Adrenal gland (tissue), 12 donors: ENCODE results near the gene ZGRF1. TPM values are rescaled to one million over a fixed set of nuclear protein-coding genes. Genes with fewer than 3 reads are reported as not detected.

Source experiments
- DNase-seq, 7 donors: peaks; one replicate each; pipeline ENCODE4 v3.0.0-alpha.2; 2019 to 2020
- H3K27ac ChIP-seq, 5 donors: fragments of 200-600 bp; sonication (generic) in 4 of 5; 1 replicate in 3 of 5; 2 replicates in 2 of 5; pipeline versions ENCODE4 v1.5.1 to v1.8.0; 2016 to 2020; ENCODE audit warnings: mild to moderate bottlenecking in 1 of 5
- H3K27me3 ChIP-seq: fragments of 200-600 bp; 2 replicates; pipeline ENCODE4 v1.8.0; 2021
- H3K36me3 ChIP-seq, 2 donors: fragments of 200-600 bp; replicated peaks in 1 of 2; 1 replicate in 1 of 2; 2 replicates in 1 of 2; pipeline versions ENCODE4 v1.5.1 to v1.8.0; 2018 to 2022
- H3K4me1 ChIP-seq, 2 donors: fragments of 200-600 bp; replicated peaks in 1 of 2; 1 replicate in 1 of 2; 2 replicates in 1 of 2; pipeline versions ENCODE4 v1.5.1 to v1.8.0; 2018 to 2021
- H3K4me3 ChIP-seq, 4 donors: fragments of 200-600 bp; sonication (generic) in 3 of 4; one replicate each; pipeline ENCODE4 v1.5.1; 2016 to 2018
- H3K9me3 ChIP-seq, 3 donors: fragments of 200-600 bp; sonication (generic) in 1 of 3; replicated peaks in 1 of 3; 1 replicate in 2 of 3; 2 replicates in 1 of 3; pipeline versions ENCODE4 v1.5.1 to v1.8.0; 2016 to 2021
- CTCF ChIP-seq, 6 experiments: fragments of 450-650 bp in 4 of 6; fragments of 200-600 bp in 2 of 6; sonication (generic) in 1 of 6; IDR thresholded peaks; 1 replicate in 5 of 6; 2 replicates in 1 of 6; pipeline versions ENCODE4 v1.5.1 to v1.8.0; 2016 to 2021; ENCODE audit warnings: antibody characterized with exemption in 6 of 6, mild to moderate bottlenecking in 2 of 6, moderate library complexity in 1 of 6
- POLR2A ChIP-seq, 2 donors: fragments of 450-650 bp; IDR thresholded peaks; one replicate each; pipeline ENCODE4 v1.6.1; 2017; ENCODE audit warnings: antibody characterized with exemption in 2 of 2, mild to moderate bottlenecking in 2 of 2, moderate library complexity in 1 of 2
- WGBS, 4 donors: extraction: QIAGEN DNeasy Blood & Tissue Kit in 2 of 4; methylation state at CpG; one replicate each; pipeline versions ENCODE4 v1.1.5 to v1.1.7; 2013 to 2017; 5-methylcytosine and 5-hydroxymethylcytosine counted together
- intact Hi-C, 2 donors: fragments of 100-400 bp; cut with DNase I; formaldehyde crosslinking; loops; one replicate each; pipeline versions ENCODE4 v1.14.1 to v1.15.0; 2022 to 2023
- polyA plus RNA-seq, 3 donors: library from polyadenylated mRNA; stranded (reverse); fragments of 200-250 nt in 2 of 3; fragments of 350-450 nt in 1 of 3; fragmentation: Illumina TruSeq in 1 of 3; extraction: RNeasy Lipid Tissue Mini Kit (QIAGEN cat#74804) in 1 of 3; gene quantifications; one replicate each; pipeline ENCODE4 v1.2.3, GENCODE V29; 2013 to 2014
- total RNA-seq, 9 donors: library from RNA; depleted of rRNA in 4 of 9; stranded (reverse); fragments of >200 nt in 4 of 9; fragments of 120-200 nt in 1 of 9; fragmentation: NEBNext Ultra II Directional in 1 of 9; extraction: Animal tissue kit (Norgen Biotek cat#: 25700) in 1 of 9; gene quantifications; one replicate each; pipeline versions ENCODE4 v1.1.0 to v1.2.4, GENCODE V29; 2013 to 2023
- donor health status: healthy with polysubstance abuse.
- donor health status: Bipolar disorder and iron deficiency.
- donor health status: DM: yes; HTN: yes; CAD: no.
- donor health status: DM: no; HTN: no; CAD: no.
- donor health status: DM: no; HTN: no; CAD: no.
- donor health status: DM: yes; HTN: yes; CAD: no.

The ZGRF1 gene
- total and polyA plus RNA-seq, 12 donors, result 0.66 to 17.6 (median 2.8) TPM

- 4 to 6% (median 5%) methylated on average over 28 to 46 of the region's 46 CpGs for WGBS, 4 donors
These were observed 127.2 kb downstream of the ZGRF1 start for GRCh38 chr4:112509243-112510141.

GRCh38 chr4:112508356-112508755, 128.4 kb downstream of the ZGRF1 start:
- no peak for TF ChIP-seq CTCF (IDR thresholded peaks at IDR 0.05)
- no peak for TF ChIP-seq POLR2A (IDR thresholded peaks at IDR 0.05)
- 4 to 14% (median 9%) methylated on average over 6 of the region's 6 CpGs for WGBS, 4 donors
- H3K4me3 ChIP-seq, result no peak overlapping the region
- DNase-seq, result no peak
- no peak overlapping the region for H3K27ac ChIP-seq
- no peaks in the 10 kb centered on the region for H3K9me3 ChIP-seq
- H3K27me3 ChIP-seq, result peaks cover 74% of the 10 kb centered on the region
- H3K36me3 ChIP-seq, result no peaks in the 10 kb centered on the region
- intact Hi-C loops, result no loop called here
- peaks cover 6 to 24% of the 10 kb centered on the region in 2 donors for H3K4me1 ChIP-seq

More at GRCh38 chr4:112509243-112510141, 127.2 kb downstream of the ZGRF1 start:
- Histone ChIP-seq H3K4me1 (peaks cover 6 to 24% of the 10 kb centered on the region in 2 donors), H3K36me3 (no peaks in the 10 kb centered on the region), H3K4me3 (peak overlapping the region in 1 of 4 donors; percentile 18), H3K9me3 (no peaks in the 10 kb centered on the region), H3K27me3 (peaks cover 79% of the 10 kb centered on the region), H3K27ac (no peak overlapping the region)
- TF ChIP-seq CTCF (IDR thresholded peaks at IDR 0.05) (no peak), POLR2A (IDR thresholded peaks at IDR 0.05) (no peak)
- intact Hi-C loops, result no loop called here
- no peak for DNase-seq

GRCh38 chr4:112504807-112505206, 131.9 kb downstream of the ZGRF1 start:
- intact Hi-C loops, result no loop called here
- no peaks in the 10 kb centered on the region for H3K9me3 ChIP-seq
- 79 to 81% (median 80%) methylated on average over 4 of the region's 4 CpGs for WGBS, 4 donors
- no peak overlapping the region for H3K4me3 ChIP-seq
- H3K36me3 ChIP-seq, result no peaks in the 10 kb centered on the region
- no peak overlapping the region for H3K27ac ChIP-seq
- H3K27me3 ChIP-seq, result peaks cover 44% of the 10 kb centered on the region
- DNase-seq, result no peak
- H3K4me1 ChIP-seq, result peaks cover 0 to 11% of the 10 kb centered on the region in 2 donors
- TF ChIP-seq POLR2A (IDR thresholded peaks at IDR 0.05), result no peak
- no peak for TF ChIP-seq CTCF (IDR thresholded peaks at IDR 0.05)

DNA sequence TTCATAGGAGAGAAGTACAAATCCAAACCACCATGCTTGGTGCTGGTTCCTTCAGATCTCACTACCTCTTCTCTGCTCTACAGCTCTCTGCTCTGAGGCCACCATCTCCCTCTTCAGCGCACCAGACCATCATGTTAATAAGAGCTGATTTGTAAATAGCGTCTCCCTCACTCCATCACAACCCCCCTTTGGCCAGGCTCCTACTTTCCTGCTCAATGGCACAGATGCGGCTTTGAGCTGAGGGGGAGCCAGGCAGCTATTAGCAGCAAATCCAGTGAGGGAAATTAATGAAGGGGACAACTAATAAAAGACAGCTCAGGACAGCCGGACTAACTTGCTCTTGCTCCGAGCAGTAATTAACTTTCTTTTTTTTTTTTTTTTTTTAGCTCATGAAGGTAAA, 133.8 kb downstream of the ZGRF1 start:
- peaks cover 25% of the 10 kb centered on the region for H3K27me3 ChIP-seq
- no peaks in the 10 kb centered on the region for H3K4me1 ChIP-seq
- intact Hi-C loops, result no loop called here
- TF ChIP-seq POLR2A (IDR thresholded peaks at IDR 0.05), result no peak
- no peak for TF ChIP-seq CTCF (IDR thresholded peaks at IDR 0.05)
- no peaks in the 10 kb centered on the region for H3K36me3 ChIP-seq
- WGBS, 4 donors, result 69 to 72% (median 69%) methylated on average over 5 of the region's 5 CpGs
- no peaks in the 10 kb centered on the region for H3K9me3 ChIP-seq
- no peak overlapping the region for H3K4me3 ChIP-seq
- no peak overlapping the region for H3K27ac ChIP-seq
- DNase-seq, result no peak
